NCI-H187 treated with DMSO at 0.1 percent for 48 hours (cell line): ENCODE data around the gene CCDC28A.
"Not testable (repeated sequence)": the region's sequence is repeated elsewhere in the genome, so short reads cannot be mapped to it uniquely, and the experiment has no call there.

ENCODE experiments used
- DNase-seq: peaks from one replicate; lab custom pipeline; 2025; lab: John Stamatoyannopoulos, UW

The CCDC28A gene

DNA sequence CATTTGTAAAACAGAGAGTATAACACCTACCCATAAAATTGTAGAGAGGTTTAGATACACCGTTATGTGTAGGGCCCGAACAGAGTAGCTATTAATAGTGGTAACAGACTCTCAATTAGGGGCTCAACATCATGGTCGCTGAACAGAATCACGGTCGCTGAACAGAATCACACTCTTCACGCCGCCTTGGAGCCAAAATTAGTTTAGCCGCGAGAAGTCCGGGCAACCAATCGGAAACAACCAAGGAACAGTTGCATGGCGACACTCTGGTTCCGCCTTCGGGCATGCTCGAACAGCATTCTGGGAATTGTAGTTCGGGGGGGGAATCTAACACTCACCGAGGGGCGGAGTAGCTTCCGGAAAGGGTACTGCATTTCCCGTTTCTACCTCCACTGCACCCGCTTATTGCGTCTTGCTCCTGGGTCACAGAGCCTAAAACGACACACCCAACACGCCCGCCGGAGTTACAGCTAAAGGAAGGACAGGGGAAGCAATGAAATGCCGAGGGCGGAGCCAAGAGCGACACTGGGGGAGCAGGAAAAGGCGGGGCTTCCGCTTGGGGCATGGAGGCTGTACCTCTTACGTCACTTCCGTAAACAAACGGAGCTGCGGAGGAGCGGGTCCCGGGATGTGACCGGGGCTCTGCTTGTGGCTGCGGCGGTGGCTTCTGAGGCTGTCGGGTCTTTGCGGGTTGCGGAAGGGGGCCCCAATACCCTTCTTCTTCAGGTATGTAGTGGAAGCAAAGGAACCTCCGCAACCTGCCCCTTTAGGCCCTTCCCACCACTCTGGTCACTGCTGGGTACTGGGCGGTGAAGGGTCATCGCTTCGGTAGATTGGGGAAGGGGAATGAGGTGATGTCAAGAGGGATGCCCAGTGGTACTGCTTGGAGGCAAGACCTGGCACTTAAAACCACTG, at the start of gene CCDC28A:
CCDC28A (plus strand) TSS at position 593 of the 915 bp plus-strand sequence. CDS start 2,352 bp downstream, outside the sequence.
- DNase-seq, result peak; percentile 76

- no peak for DNase-seq
Observed at GRCh38 chr6:138724015-138724414, 49.6 kb upstream of the CCDC28A start.

GRCh38 chr6:138726066-138726756, 47.4 kb upstream of the CCDC28A start:
- DNase-seq, result no peak

- DNase-seq, result no peak
Observed at GRCh38 chr6:138726757-138727097, 46.8 kb upstream of the CCDC28A start.

- DNase-seq, result no peak
Observed at GRCh38 chr6:138727182-138727581, 46.4 kb upstream of the CCDC28A start.

DNA sequence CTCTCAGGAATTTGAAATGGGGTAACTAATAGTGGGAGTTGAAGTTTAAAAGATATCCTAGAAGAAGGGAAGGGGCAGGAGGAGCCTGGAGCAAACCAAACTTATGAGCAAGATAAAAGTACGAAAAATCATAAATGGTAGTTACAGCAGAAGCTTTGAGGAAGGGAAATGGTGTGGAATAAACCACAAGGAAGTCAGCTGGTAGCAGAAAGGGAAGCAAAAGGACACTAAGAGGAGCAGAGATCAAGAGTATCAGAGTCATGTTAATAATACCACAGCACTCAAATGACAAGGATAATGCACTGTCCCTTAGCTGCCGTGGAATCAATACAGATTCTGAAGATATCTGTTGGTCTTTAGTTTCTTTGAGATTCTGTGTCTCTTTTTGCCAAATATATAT, 44.9 kb upstream of the CCDC28A start:
- DNase-seq, result no peak

DNA sequence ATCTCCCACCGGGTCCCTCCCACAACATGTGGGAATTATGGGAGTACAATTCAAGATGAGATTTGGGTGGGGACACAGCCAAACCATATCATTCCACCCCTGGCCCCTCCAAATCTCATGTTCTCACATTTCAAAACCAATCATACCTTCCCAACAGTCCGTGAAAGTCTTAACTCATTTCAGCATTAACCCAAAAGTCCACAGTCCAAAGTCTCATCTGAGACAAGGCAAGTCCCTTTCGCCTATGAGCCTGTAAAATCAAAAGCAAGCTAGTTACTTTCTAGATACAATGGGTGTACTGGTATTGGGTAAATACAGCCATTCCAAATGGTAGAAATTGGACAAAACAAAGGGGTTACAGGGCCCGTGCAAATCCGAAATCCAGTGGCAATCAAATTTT, 43.5 kb upstream of the CCDC28A start:
- not testable (repeated sequence) for DNase-seq

- DNase-seq, result no peak
Observed at GRCh38 chr6:138734585-138734984, 39.0 kb upstream of the CCDC28A start.

GRCh38 chr6:138736640-138737039, 36.9 kb upstream of the CCDC28A start:
- DNase-seq, result no peak

- DNase-seq, result no peak
Observed at GRCh38 chr6:138752017-138752416, 21.6 kb upstream of the CCDC28A start.

DNA sequence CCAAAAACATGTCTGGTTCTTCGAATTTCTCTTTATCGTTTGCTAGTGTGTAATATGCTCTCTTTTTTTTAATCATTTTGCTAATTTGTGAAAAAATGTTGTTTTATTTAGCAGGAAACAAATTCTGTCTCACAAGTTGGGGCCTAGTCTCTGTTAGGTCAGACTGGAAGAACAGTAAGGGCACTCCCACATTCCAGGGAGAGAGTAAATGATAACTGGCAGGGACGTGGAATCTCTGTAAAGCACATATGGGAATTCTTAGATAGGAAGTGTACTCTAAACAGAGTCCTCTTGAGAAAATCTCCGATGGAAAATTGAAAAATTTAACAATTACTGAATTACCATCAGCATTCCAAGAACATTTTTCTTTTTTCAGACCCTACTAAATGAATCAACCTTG, 16.4 kb upstream of the CCDC28A start:
- no peak for DNase-seq

- DNase-seq, result no peak
Observed at GRCh38 chr6:138765896-138766655, 7.5 kb upstream of the CCDC28A start.

GRCh38 chr6:138769102-138769676, 4.4 kb upstream of the CCDC28A start:
- no peak for DNase-seq

DNA sequence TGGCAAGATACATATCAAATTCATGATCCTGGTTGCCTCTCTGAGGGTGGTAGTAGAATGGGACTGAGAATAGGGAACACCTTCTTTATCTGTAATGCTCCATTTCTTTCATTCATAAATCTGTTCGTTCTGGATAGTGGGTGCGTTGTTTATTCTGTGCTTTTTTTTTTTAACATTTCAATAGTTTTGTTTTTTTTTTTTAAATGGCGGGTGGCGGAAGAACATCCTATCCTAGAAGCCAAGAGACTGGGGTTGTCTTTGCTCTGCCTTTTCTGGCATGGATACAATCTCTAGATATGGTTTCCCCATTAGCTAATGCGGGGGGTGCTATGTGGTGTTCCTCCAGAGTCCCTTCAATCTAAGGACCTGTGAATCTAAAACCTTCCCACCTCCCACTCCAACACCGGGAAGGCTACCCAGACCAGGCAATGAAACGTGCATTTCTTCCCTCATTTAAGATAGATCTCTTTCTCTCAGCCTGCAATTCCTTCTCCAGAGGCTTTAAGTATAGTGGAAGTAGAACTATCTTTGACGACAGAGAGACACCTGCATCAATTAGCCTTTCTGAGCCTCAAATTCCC, 883 bp upstream of the CCDC28A start:
- DNase-seq, result no peak

GRCh38 chr6:138774370-138774769, 801 bp downstream of the CCDC28A start:
- DNase-seq, result no peak

GRCh38 chr6:138776659-138777058, 3.1 kb downstream of the CCDC28A start:
- DNase-seq, result no peak

DNA sequence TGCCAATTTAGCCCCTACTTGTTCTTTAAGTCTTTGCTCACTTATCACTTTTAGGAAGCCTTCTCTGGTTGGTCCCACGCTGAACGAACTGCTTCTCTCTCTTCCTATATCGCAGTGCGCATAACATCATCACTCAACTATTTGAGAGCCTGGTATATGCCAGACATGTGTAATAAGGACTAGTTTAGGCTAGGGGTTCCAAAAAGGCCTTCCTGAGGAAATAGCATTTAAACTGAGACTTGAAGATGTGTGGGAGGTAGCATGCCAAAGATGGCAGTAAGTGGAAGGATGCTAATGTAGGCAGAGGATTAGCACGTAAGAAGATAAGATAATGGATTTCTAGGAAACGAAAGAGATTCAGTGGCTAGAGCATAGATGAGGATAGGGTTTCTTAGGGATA, 4.8 kb downstream of the CCDC28A start:
- DNase-seq, result no peak

DNA sequence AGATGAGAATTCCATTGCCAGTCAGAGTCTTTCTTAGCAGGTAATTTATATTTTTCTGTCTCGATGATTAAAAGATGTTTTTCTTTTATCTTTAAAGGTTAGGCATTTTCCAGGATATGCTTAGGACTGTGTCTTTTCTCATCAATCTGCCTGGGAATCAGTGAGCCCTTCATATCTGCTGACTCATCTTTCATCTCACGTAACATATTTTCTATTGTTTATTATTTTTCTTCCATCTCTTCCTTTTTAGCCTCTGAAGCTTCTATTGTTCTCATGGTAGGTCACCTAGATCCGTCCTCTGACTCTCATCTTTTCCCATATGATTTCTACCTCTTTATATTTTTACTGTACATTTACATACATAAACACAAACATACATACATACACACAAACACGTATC, 8.7 kb downstream of the CCDC28A start:
- no peak for DNase-seq

GRCh38 chr6:138785079-138785478, 11.5 kb downstream of the CCDC28A start:
- DNase-seq, result no peak

DNA sequence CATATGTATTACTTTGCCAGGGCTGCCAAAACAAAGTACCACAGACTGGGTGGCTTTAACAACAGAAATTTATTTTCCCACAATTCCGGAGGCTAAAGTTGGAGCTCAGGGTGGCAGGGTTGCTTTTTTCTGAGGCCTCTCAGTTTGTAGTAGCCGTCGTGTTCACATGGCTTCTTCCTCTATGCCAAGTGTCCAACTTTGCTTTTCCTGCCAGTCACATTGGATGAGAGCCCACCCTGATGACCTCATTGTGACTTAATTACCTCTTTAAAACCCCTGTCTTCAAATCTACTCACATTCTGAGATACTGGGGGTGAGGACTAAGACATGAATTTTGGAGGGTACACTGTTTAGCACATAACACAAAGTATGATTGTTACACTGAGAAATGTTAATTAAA, 12.4 kb downstream of the CCDC28A start:
- DNase-seq, result no peak

GRCh38 chr6:138787138-138787537, 13.6 kb downstream of the CCDC28A start:
- no peak for DNase-seq
